Activated CD8-positive, alpha-beta memory T cell treated with anti-CD3 and anti-CD28 coated beads, Interleukin-2, amount 10 ng/mL, durations not matched to agents 7 days and 5 days (primary cell): ENCODE data around the gene SLC16A12. TPM values are rescaled to one million over a fixed set of nuclear protein-coding genes. Genes with fewer than 3 reads are reported as not detected.
A peak's percentile ranks its signal among the peaks of the same experiment; 100 is the strongest.

Experiments used
- ATAC-seq: fragments of 150-1000 bp; cut with Tn5 transposase; one replicate; pipeline ENCODE4 v1.10.0; 2021; ENCODE audit warnings: moderate library complexity
- CTCF ChIA-PET: fragments of 350-600 bp; sonication (Branson Sonifier 250); formaldehyde crosslinking; loops from one replicate; lab custom pipeline; 2021; ENCODE audit warnings: antibody characterized with exemption; lab: Charles Lee
- DNase-seq: peaks from one replicate; pipeline ENCODE4 v3.0.0-alpha.2; 2020
- H3K27ac Mint-ChIP-seq: one replicate; pipeline ENCODE4 v1.8.0; 2021; ENCODE audit warnings: mild to moderate bottlenecking, mixed read lengths
- H3K27me3 Mint-ChIP-seq: one replicate; pipeline ENCODE4 v1.8.0; 2021; ENCODE audit warnings: mixed read lengths
- H3K36me3 Mint-ChIP-seq: one replicate; pipeline ENCODE4 v1.8.0; 2021; ENCODE audit warnings: mild to moderate bottlenecking, mixed read lengths
- H3K4me1 Mint-ChIP-seq: one replicate; pipeline ENCODE4 v1.8.0; 2021; ENCODE audit warnings: mixed read lengths
- H3K4me3 Mint-ChIP-seq: one replicate; pipeline ENCODE4 v1.8.0; 2021; ENCODE audit warnings: mild to moderate bottlenecking, moderate library complexity, mixed read lengths
- H3K9me3 Mint-ChIP-seq: one replicate; pipeline ENCODE4 v1.8.0; 2022; ENCODE audit warnings: low read depth, mixed read lengths
- total RNA-seq, 2 experiments: library from RNA; stranded (reverse); gene quantifications; one replicate each; pipeline ENCODE4 v1.2.3, GENCODE V29; 2021

SLC16A12 gene, protein sequence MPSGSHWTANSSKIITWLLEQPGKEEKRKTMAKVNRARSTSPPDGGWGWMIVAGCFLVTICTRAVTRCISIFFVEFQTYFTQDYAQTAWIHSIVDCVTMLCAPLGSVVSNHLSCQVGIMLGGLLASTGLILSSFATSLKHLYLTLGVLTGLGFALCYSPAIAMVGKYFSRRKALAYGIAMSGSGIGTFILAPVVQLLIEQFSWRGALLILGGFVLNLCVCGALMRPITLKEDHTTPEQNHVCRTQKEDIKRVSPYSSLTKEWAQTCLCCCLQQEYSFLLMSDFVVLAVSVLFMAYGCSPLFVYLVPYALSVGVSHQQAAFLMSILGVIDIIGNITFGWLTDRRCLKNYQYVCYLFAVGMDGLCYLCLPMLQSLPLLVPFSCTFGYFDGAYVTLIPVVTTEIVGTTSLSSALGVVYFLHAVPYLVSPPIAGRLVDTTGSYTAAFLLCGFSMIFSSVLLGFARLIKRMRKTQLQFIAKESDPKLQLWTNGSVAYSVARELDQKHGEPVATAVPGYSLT
- total RNA-seq, result not detected

DNA sequence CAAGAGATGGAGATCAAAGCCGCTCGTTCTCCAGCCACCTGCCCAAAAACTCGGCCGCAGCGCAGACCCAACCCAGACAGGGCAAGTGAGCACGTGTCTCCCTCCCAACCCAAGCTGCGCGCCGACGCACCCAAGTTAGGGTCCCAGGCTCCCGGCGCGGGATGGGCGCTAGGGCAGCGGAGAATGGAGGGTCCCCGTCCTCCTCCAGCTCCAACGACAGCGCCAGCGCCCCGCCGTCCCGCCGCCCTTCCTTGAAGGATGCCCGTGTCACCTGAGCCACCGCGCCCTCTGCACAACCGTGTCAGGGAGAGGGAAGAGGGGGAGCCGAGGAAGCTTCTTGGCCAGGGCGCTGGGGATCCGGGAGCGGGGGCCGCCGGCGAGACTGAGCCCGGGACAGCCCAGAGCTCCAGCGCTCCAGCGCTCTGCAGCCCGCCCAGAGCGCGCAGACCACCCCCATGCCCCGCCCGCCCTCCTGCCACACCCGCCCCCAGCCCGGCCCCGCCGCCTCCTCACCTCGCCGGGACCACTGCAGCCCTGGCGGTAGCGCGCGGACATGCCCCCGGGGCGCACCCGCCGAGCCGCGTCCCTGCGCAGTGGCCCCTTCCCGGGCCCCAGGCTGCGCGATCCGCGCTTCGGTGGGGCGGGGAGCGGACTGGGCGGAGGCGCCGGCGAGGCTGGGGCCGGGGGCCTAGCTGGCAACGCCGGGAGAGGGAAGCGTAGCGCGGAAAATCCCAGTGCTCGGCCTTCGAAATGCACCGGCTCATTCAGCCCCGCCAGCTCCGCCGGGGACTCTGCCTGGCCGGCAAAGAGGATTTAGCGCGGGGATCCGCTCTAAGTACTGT lies at the start of gene SLC16A12:
TSS of gene SLC16A12 (minus strand) at position 424 of the 842 bp plus-strand sequence. CDS start 73,016 bp downstream, outside the sequence.
- CTCF ChIA-PET, result no interaction called here
- peaks cover 1% of the 10 kb centered on the region for H3K36me3 Mint-ChIP-seq

DNA sequence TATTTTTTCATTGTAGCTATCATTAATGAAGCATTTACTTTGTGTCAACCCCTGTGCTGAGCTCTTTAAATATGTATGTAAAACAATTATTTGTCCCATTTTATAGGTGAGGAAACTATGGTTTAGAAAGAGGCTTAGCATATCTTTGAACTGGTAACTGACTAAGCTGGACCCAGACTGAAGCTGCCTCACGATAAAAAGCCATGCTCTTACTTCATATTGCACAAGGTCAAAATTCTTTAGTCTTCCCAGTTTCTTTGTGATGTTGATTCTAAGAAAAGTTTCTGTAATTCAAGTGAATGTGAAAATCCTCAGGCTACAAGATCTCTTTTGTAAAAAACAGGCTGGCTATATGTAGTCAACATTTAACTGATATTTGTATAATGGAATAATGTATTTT lies 46.6 kb upstream of the SLC16A12 start:
- peaks cover 4% of the 10 kb centered on the region for H3K27me3 Mint-ChIP-seq
- DNase-seq (no peak), ATAC-seq (no peak)
- no peak overlapping the region for H3K27ac Mint-ChIP-seq
- no peaks in the 10 kb centered on the region for H3K4me1 Mint-ChIP-seq
- H3K4me3 Mint-ChIP-seq, result no peak overlapping the region
- peaks cover 5% of the 10 kb centered on the region for H3K36me3 Mint-ChIP-seq
- CTCF ChIA-PET, result interaction anchor here (1.2 kb wide), 1 partner anchor 17 kb away, joined by 3 read pairs; no protein-coding TSS in a partner anchor
- no peaks in the 10 kb centered on the region for H3K9me3 Mint-ChIP-seq

More for the DNA sequence above, at the start of gene SLC16A12:
- peaks cover 11% of the 10 kb centered on the region for H3K4me1 Mint-ChIP-seq
- H3K9me3 Mint-ChIP-seq, result no peaks in the 10 kb centered on the region
- no peak within 1 kb of the TSS for H3K27ac Mint-ChIP-seq
- DNase-seq (no peak), ATAC-seq (no peak)
- H3K4me3 Mint-ChIP-seq, result no peak within 1 kb of the TSS
- H3K27me3 Mint-ChIP-seq, result peaks cover 76% of the 10 kb centered on the region

DNA sequence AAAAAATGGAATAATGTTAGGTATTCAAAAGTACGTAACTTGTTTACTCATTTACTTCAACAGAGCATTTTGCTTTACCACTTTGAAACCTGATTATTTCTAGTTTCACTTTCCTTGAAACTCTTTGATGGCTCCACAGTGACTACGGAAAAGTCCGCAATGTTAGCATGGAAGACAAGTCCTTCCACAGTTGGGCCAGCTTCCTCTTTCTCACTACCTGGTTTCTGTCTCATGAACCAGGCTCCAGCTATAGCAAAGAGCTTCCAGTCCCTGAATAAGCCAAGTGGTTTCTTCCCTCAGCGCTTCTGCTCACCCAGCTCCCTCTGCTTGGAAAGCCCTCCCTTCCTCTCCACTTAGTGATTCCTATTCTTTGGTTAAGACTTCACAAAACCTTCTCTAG lies 44.8 kb upstream of the SLC16A12 start:
- DNase-seq, result no peak
- Mint-ChIP-seq H3K27ac (no peak overlapping the region), H3K27me3 (peaks cover 4% of the 10 kb centered on the region), H3K9me3 (no peaks in the 10 kb centered on the region), H3K36me3 (peaks cover 5% of the 10 kb centered on the region), H3K4me1 (no peaks in the 10 kb centered on the region), H3K4me3 (no peak overlapping the region)
- ATAC-seq, result no peak
- CTCF ChIA-PET, result no interaction called here

DNA sequence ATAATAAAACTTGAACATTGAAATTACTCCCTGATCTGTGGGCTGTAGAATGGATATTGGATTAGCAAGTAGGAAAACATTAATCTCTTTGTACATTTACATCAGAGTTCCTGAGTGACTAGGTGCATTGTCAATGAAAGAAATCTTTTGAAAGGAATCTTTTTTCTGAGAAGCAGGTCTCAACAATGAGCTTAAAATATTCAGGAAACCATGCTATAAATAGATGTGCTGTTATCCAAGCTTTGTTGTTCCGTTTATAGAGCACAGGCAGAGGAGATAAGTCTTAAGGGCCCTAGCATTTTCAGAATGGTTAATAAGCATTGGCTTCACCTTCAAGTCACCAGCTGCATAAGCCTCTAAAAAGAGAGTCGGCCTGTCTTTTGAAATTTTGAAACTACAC lies 41.3 kb upstream of the SLC16A12 start:
- Mint-ChIP-seq H3K36me3 (no peaks in the 10 kb centered on the region), H3K4me3 (no peak overlapping the region), H3K27ac (no peak overlapping the region), H3K27me3 (no peaks in the 10 kb centered on the region), H3K9me3 (no peaks in the 10 kb centered on the region), H3K4me1 (no peaks in the 10 kb centered on the region)
- ATAC-seq, result no peak
- CTCF ChIA-PET, result no interaction called here
- no peak for DNase-seq

DNA sequence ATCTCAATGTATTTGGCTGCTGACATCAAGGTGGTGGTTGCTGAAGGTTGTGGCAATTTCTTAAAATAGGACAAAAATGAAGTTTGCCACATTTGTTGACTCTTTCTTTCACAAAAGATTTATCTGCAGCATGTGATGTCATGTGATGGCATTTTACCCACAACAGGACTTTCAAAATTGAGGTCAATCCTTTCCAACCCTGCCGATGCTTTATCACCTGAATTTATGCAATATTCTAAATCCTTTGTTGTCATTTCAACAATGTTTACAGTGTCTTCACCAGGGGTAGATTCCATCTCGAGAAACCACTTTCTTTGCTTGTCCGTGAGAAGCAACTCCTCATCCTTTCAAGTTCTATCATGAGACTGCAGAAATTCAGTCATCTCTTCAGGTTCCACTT lies 40.6 kb upstream of the SLC16A12 start:
- Mint-ChIP-seq H3K27me3 (no peaks in the 10 kb centered on the region), H3K27ac (no peak overlapping the region), H3K4me1 (no peaks in the 10 kb centered on the region), H3K36me3 (no peaks in the 10 kb centered on the region), H3K4me3 (no peak overlapping the region), H3K9me3 (no peaks in the 10 kb centered on the region)
- no peak for ATAC-seq
- CTCF ChIA-PET, result no interaction called here
- no peak for DNase-seq

DNA sequence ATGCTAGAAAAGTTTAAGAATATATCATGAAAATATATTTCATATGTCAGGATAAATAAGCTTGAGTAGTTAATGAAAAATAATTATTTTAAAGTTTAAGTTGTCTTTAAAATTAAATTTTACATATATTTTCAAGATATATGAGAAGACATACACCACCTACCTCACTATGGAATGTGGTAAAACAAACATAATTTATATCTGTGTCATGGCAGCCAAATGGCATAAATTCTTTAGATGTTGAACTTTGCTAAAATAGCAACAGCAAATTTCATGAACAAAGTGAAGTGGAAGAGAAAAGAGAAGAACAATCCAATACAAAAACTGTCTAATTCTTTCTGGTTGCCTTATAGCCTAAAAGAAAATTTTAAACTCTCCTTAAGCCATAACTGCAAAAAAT lies 39.6 kb upstream of the SLC16A12 start:
- no peaks in the 10 kb centered on the region for H3K36me3 Mint-ChIP-seq
- no peaks in the 10 kb centered on the region for H3K4me1 Mint-ChIP-seq
- no peaks in the 10 kb centered on the region for H3K9me3 Mint-ChIP-seq
- ATAC-seq, result no peak
- H3K4me3 Mint-ChIP-seq, result no peak overlapping the region
- CTCF ChIA-PET, result interaction anchor here (0.9 kb wide), 1 partner anchor 12 kb away, joined by 3 read pairs; no protein-coding TSS in a partner anchor
- H3K27me3 Mint-ChIP-seq, result no peaks in the 10 kb centered on the region
- H3K27ac Mint-ChIP-seq, result no peak overlapping the region
- DNase-seq, result no peak

DNA sequence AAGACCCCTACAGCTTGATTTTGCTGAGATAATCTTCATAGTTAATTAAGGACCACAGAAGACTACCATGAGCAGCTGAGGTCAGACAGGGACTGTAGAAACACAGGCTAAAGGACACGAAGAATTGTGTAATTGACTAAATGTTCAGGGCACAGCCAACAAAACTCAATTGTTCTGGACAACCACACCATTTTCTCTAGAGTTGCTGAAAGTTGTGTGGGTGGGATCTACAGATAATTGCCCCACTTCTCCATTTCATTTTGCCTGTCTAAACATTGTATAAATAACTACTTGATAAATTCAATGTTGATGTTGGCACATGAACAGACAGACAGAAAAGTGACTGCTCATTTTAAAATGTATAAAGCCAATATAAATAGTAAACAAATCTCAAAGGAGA lies 39.0 kb upstream of the SLC16A12 start:
- CTCF ChIA-PET, result interaction anchor here (0.9 kb wide), 1 partner anchor 12 kb away, joined by 3 read pairs; no protein-coding TSS in a partner anchor
- no peaks in the 10 kb centered on the region for H3K36me3 Mint-ChIP-seq
- no peaks in the 10 kb centered on the region for H3K4me1 Mint-ChIP-seq
- H3K27me3 Mint-ChIP-seq, result no peaks in the 10 kb centered on the region
- ATAC-seq, result no peak
- H3K27ac Mint-ChIP-seq, result no peak overlapping the region
- H3K4me3 Mint-ChIP-seq, result no peak overlapping the region
- no peak for DNase-seq
- no peaks in the 10 kb centered on the region for H3K9me3 Mint-ChIP-seq

DNA sequence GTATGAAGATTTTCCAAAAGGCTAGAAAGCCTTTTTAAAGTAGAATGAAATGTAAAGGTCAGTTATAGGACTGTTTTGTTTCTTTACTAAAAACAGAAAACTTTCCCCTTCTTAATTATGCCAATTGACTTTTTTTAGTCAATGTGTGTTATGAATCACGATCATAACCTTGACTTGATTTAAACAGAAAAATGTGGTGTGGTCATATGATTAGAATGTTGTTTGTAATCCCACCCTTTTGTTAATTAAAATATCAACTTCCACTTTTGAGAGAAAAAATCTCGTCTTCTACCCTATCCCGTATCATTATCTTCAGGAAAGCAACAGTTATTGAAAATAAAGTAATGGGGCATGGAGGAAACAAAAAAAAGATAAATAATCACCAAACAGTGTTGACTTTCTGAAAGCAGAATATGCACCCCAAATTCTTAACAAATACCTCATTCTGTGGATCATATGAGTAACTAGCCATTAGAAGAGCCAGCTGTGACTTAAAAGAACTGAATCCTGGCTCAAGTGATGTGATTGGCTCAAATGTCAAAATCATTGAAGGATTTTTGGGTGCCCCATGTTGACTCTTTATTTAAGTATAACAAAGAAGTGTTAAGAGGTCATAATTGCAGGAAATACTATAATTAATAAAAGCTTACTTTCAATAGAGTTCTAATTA lies 32.3 kb upstream of the SLC16A12 start:
- ATAC-seq (no peak), DNase-seq (no peak)
- Mint-ChIP-seq H3K9me3 (no peaks in the 10 kb centered on the region), H3K4me3 (no peak overlapping the region), H3K4me1 (no peaks in the 10 kb centered on the region), H3K36me3 (no peaks in the 10 kb centered on the region), H3K27ac (no peak overlapping the region), H3K27me3 (peaks cover 28% of the 10 kb centered on the region)
- CTCF ChIA-PET, result no interaction called here

DNA sequence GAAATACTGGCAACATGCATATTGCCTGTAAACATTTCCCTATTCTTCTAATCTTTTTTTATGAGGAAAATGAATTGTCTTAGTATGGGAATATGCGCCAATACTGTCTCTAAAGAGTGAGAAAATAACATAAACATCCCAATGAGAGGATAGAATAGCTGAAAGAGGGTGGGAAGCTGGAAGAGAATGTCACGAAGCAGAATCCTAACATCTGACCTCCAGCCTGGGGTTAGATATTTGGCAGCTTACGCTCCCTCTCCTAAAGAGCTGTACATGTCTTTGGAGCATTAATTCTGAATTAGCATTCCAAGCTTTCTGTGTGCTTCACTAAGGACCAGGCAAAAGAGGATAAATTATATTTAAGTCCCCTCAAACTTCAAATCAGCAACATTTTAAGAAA lies 31.6 kb upstream of the SLC16A12 start:
- H3K9me3 Mint-ChIP-seq, result no peaks in the 10 kb centered on the region
- H3K4me1 Mint-ChIP-seq, result no peaks in the 10 kb centered on the region
- CTCF ChIA-PET, result no interaction called here
- H3K27ac Mint-ChIP-seq, result no peak overlapping the region
- no peaks in the 10 kb centered on the region for H3K36me3 Mint-ChIP-seq
- peaks cover 31% of the 10 kb centered on the region for H3K27me3 Mint-ChIP-seq
- DNase-seq, result no peak
- H3K4me3 Mint-ChIP-seq, result no peak overlapping the region
- ATAC-seq, result no peak

DNA sequence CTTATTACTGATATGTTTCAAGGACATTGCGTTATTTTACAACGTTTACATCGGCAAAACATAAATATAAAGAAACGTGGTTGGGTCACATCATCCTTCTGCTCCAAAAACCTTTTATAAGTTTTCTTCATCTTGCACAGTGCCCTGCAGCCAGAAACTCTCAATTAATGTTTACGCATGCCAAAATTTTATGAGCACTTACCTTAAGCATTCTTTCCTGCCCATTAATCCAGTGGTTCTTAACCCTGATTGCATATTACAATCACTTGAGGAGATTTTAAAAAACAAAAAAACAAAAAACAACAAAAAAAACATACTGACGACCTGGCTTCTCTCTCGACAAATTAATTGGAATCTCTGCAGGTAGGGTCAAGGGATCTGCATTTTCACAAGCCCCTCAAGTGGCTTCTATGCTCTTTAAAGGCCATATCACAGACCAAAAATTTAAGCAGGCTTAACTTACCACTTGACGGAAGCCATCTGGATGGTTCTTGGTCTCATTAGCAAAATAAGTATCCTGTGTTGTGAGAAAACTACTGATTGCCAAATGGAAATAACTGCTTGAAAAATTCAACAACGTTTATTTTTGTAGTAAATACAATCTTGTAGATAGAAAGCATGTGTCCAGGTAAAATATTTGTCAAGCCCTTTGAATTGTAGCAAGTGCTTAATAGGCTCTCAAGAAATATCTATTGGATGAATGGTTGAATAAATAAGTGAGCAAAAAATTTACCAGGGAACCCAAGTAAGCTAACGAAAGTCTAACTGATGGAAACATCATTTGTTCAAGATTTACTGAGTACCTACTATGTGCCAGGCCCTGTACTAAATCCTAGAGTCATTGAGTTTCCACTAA lies 30.9 kb upstream of the SLC16A12 start:
- no peaks in the 10 kb centered on the region for H3K4me1 Mint-ChIP-seq
- CTCF ChIA-PET, result no interaction called here
- H3K27me3 Mint-ChIP-seq, result peaks cover 38% of the 10 kb centered on the region
- H3K36me3 Mint-ChIP-seq, result no peaks in the 10 kb centered on the region
- ATAC-seq (no peak), DNase-seq (no peak)
- no peaks in the 10 kb centered on the region for H3K9me3 Mint-ChIP-seq
- H3K4me3 Mint-ChIP-seq, result no peak overlapping the region
- no peak overlapping the region for H3K27ac Mint-ChIP-seq

DNA sequence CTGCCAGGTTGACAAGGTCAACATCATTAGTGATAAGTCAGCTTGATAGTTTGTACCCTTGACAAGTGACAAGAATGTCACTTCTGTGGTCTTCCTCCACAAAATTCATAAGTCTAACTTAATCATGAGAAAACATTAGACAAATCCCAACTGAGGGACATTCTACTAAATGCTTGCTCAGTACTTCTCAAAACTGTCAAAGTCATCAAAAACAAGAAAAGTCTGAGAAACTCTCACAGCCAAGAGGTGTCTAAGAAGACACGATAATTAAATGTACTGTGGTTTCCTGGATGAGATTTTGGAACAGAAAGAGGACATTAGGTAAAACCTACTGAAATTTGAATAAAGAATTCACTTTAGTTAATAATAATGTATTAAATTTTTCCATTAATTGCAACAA lies 29.8 kb upstream of the SLC16A12 start:
- no peak for ATAC-seq

DNA sequence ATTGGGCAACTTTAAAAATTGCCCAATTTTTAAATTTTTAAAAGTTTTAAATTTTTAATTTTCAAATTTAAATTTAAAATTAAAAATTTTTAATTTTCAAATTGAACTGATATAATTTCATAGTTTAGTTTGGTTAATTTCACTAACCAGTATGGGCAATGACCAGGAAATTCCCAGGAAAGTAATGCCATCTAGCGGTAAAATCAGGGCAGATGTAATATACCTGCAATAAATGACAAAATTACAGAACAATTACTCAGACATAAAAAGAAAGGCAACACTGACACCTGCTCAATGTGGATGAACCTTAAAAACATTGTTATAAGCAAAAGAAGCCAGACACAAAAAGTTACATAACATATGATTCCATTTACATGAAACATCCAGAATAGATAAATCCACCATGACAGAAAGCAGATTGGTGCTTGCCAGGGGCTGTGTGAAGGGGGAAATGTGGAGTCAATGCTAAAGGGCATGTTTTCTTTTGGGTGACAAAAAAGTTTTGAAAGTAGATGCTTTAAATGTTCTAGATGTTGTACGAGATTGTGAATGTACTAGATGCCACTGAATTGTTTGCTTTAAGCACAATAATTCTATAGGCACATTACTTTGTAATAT lies 28.6 kb upstream of the SLC16A12 start:
- Mint-ChIP-seq H3K36me3 (no peaks in the 10 kb centered on the region), H3K9me3 (no peaks in the 10 kb centered on the region), H3K27me3 (peaks cover 41% of the 10 kb centered on the region), H3K4me1 (no peaks in the 10 kb centered on the region), H3K4me3 (no peak overlapping the region), H3K27ac (no peak overlapping the region)
- DNase-seq (no peak), ATAC-seq (peak; percentile 49)
- CTCF ChIA-PET, result interaction anchor here (1.0 to 1.6 kb wide), 4 partner anchors 19 to 140 kb away, joined by 3 to 10 read pairs (median 4); no protein-coding TSS in a partner anchor

More for the DNA sequence above, 29.8 kb upstream of the SLC16A12 start:
- H3K36me3 Mint-ChIP-seq, result no peaks in the 10 kb centered on the region
- H3K4me3 Mint-ChIP-seq, result no peak overlapping the region
- CTCF ChIA-PET, result interaction anchor here (0.6 to 1.6 kb wide), 6 partner anchors 16 to 196 kb away, joined by 3 to 10 read pairs (median 3); no protein-coding TSS in a partner anchor
- peaks cover 39% of the 10 kb centered on the region for H3K27me3 Mint-ChIP-seq
- no peaks in the 10 kb centered on the region for H3K4me1 Mint-ChIP-seq
- no peak overlapping the region for H3K27ac Mint-ChIP-seq
- no peak for DNase-seq
- H3K9me3 Mint-ChIP-seq, result no peaks in the 10 kb centered on the region
